ENCODE results near the gene TEDC2. TPM values are rescaled to one million over a fixed set of nuclear protein-coding genes. Genes with fewer than 3 reads are reported as not detected.

TEDC2 gene
- polyA plus RNA-seq, 1 of the 3 experiments (the other 2 are of a cell fraction): 15.6 TPM

GRCh38 chr16:2443555-2443954 is 16.4 kb upstream of the TEDC2 start:
- H4K20me1 ChIP-seq (ENCODE audit: insufficient read depth): no peaks in the 10 kb centered on the region
- WGBS (ENCODE audit: low lambda C conversion rate): 98% methylated on average over 9 of the region's 9 CpGs
- ChIA-PET CTCF (interaction anchor here (1.8 kb wide), 1 partner anchor 57 kb away, joined by 7 read pairs; no protein-coding TSS in a partner anchor), POLR2A (no interaction called here)
- H3K4me3 ChIP-seq (ENCODE audit: low read depth in 2 of 2, low read length in 1 of 2): no peak overlapping the region
- no peak overlapping the region for H3K9ac ChIP-seq
- no peak for DNase-seq
- no peaks in the 10 kb centered on the region for H3K27me3 ChIP-seq (ENCODE audit: insufficient read depth)
- no peak overlapping the region for H3K4me2 ChIP-seq
- H3K27ac ChIP-seq (ENCODE audit: low read depth in 2 of 2, low read length in 1 of 2): no peak overlapping the region
- H3K4me1 ChIP-seq (ENCODE audit: control insufficient read depth in 1 of 2, insufficient read depth in 2 of 2, low read depth in 1 of 2, low read length in 1 of 2): no peaks in the 10 kb centered on the region
- H2AFZ ChIP-seq (ENCODE audit: low read depth): no peak overlapping the region
- peaks cover 12% of the 10 kb centered on the region; the same call in 1 of the 2 replicates for H3K79me2 ChIP-seq (ENCODE audit: insufficient read depth)
- no peaks in the 10 kb centered on the region for H3K9me3 ChIP-seq
- no peak for TF ChIP-seq CHD2 (IDR thresholded peaks at IDR 0.05; ENCODE audit: low read length, partially characterized antibody)
- no peak for TF ChIP-seq JUND (IDR thresholded peaks at IDR 0.05)
- TF ChIP-seq EP300 (IDR thresholded peaks at IDR 0.05; ENCODE audit: borderline replicate concordance in 1 of 2, low read depth in 1 of 2, low read length in 1 of 2): no peak
- TF ChIP-seq FOXM1 (IDR thresholded peaks at IDR 0.05; ENCODE audit: low read depth): no peak
- no peak for TF ChIP-seq TEAD4 (IDR thresholded peaks at IDR 0.05; ENCODE audit: borderline replicate concordance, insufficient read depth)
- TF ChIP-seq GATA2 (CRISPR knock-in tag; IDR thresholded peaks at IDR 0.05): no peak
- TF ChIP-seq, protein P1, sequence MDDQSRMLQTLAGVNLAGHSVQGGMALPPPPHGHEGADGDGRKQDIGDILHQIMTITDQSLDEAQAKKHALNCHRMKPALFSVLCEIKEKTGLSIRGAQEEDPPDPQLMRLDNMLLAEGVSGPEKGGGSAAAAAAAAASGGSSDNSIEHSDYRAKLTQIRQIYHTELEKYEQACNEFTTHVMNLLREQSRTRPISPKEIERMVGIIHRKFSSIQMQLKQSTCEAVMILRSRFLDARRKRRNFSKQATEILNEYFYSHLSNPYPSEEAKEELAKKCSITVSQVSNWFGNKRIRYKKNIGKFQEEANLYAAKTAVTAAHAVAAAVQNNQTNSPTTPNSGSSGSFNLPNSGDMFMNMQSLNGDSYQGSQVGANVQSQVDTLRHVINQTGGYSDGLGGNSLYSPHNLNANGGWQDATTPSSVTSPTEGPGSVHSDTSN (IDR thresholded peaks at IDR 0.05): no peak
- TF ChIP-seq FOSL2 (IDR thresholded peaks at IDR 0.05; ENCODE audit: borderline replicate concordance, low read depth): no peak
- no peak for TF ChIP-seq USF2 (IDR thresholded peaks at IDR 0.05; ENCODE audit: borderline replicate concordance, low read depth, low read length)
- TF ChIP-seq, protein P2, sequence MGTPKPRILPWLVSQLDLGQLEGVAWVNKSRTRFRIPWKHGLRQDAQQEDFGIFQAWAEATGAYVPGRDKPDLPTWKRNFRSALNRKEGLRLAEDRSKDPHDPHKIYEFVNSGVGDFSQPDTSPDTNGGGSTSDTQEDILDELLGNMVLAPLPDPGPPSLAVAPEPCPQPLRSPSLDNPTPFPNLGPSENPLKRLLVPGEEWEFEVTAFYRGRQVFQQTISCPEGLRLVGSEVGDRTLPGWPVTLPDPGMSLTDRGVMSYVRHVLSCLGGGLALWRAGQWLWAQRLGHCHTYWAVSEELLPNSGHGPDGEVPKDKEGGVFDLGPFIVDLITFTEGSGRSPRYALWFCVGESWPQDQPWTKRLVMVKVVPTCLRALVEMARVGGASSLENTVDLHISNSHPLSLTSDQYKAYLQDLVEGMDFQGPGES (IDR thresholded peaks at IDR 0.05; ENCODE audit: low read depth, low read length): no peak
- no peak for TF ChIP-seq EZH2phosphoT487 (IDR thresholded peaks at IDR 0.05; ENCODE audit: borderline replicate concordance, low read depth)
- TF ChIP-seq TAF1 (IDR thresholded peaks at IDR 0.05; ENCODE audit: borderline replicate concordance, low read depth, low read length): no peak
- TF ChIP-seq NRF1 (IDR thresholded peaks at IDR 0.05; ENCODE audit: low read depth, low read length): no peak
- TF ChIP-seq POLR2AphosphoS5 (IDR thresholded peaks at IDR 0.05; ENCODE audit: low read depth, low read length): no peak
- no peak for TF ChIP-seq MAX (IDR thresholded peaks at IDR 0.05; ENCODE audit: low read depth)
- H3K36me3 ChIP-seq (replicated peaks in 1 of 2; ENCODE audit: control insufficient read depth in 1 of 2, insufficient read depth in 2 of 2, low read length in 1 of 2): peaks cover 20 to 29% of the 10 kb centered on the region in 2 experiments
- H3F3A ChIP-seq (replicated peaks; ENCODE audit: insufficient read depth): peaks cover 6% of the 10 kb centered on the region
- H3K9me2 ChIP-seq: no peaks in the 10 kb centered on the region
